ENCODE results near the gene CTTNBP2NL.
"Not testable (repeated sequence)": the region's sequence is repeated elsewhere in the genome, so short reads cannot be mapped to it uniquely, and the experiment has no call there.

Gene CTTNBP2NL

DNA sequence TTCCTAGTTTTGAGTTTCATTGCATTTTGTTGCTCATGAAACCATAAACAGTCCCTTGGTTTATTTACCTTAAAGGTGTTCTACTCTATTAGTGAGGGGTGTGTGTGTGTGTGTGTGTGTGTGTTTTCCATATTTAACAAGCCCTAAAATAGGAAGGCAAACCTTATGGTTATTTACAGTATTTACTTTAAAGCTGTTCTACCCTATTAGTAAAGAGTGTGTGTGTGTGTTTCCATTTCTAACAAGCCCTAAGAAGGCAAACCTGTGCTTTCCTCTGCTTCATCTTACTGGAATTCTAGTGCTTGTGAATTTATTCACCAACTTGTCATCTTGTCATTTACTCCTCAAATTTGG, 53.6 kb downstream of the CTTNBP2NL start:
- in situ Hi-C loops (cut with MboI; ENCODE audit: low pct_unique_long_range_greater_than_20kb, low sequenced_read_pairs): no loop called here
- DNase-seq: no peak

DNA sequence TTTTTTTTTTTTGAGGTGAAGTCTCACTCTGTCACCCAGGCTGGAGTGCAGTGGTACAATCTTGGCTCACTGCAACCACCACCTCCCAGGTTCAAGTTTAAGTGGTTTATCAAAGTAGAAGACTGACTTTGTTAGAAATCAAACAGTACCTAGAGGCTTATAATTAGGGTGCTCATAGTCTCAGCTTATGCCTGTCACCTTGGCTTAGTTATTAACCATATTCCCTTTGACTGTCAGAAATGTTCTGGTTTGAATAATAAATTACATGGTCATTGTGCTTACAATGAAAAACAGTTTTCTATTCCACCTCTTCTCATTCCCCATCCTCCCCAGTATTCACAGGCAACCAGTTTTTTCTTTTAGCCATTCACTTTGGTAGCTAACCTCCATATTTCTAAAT, 54.8 kb downstream of the CTTNBP2NL start:
- no peak for DNase-seq
- in situ Hi-C loops (cut with MboI; ENCODE audit: low pct_unique_long_range_greater_than_20kb, low sequenced_read_pairs): no loop called here

DNA sequence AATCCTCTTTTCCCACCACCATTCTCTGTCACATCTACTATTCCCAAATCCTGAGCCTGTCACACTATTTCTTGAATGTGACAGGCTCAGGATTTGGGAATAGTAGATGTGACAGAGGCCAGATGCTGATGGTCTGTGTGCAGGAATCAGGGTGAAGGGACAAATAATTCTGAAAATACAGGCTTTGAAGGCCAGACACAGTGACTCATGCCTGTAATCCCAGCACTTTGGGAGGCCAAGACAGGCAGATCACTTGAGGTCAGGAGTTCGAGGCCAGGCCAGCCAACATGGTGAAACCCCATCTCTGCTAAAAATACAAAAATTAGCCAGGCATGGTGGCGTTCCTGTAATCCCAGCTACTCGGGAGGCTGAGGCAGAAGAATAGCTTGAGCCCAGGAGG, 55.3 kb downstream of the CTTNBP2NL start:
- DNase-seq; in situ Hi-C loops (cut with MboI; ENCODE audit: low pct_unique_long_range_greater_than_20kb, low sequenced_read_pairs): not testable (repeated sequence)

DNA sequence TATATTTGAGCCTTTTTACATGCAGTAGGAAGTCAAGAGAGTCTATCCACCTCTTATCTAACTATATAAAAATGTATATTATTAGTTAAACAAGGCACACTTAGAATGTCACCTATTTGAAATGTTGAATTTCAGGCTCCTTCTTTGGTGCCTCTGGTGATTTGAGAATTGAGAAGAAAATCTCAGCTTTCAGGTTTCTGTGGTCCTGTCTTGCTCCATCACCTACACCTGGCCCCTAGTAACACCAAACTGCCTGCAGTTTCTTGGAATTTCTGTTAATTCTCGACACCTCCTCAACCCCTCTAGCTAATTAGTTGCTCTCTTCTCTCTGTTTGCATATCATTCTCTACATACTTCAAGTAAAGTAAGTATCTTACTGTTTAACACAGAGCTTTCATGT, 57.9 kb downstream of the CTTNBP2NL start:
- in situ Hi-C loops (cut with MboI; ENCODE audit: low pct_unique_long_range_greater_than_20kb, low sequenced_read_pairs): no loop called here
- no peak for DNase-seq

DNA sequence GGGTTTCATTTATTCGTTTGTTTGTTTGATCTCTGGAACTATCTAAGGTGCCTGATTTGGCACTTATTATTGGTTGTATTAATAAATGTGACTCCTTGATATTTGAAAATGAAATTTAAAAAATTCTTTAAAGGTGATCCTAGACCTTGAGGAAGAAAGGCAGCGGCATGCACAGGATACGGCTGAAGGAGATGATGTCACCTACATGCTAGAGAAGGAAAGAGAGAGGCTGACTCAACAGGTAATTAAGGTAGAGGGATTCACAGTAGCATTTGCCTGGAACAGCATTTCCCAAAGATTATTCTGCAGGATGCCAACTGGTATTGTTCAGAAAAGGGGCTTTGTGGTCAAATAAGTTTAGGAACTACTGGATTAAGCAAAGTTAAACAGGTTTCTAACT, 58.3 kb downstream of the CTTNBP2NL start:
- in situ Hi-C loops (cut with MboI; ENCODE audit: low pct_unique_long_range_greater_than_20kb, low sequenced_read_pairs): no loop called here
- DNase-seq: no peak

DNA sequence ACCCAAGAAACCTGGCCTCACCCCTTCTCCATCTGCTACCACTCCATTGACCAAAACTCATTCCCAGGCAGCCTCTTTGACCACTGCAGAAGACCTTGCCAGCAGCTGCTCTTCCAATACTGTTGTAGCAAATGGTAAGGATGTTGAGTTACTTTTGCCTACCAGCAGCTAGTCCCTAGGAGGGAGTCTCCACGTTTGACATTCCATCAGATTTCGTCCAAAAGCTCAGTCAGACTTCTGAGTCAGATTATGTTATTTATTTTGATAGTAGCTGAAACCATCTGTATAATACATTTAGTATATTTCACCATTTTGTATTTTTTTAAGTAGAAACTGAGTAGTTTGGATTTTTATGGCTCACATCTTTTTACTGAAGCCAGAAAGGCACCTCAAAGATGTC, 61.2 kb downstream of the CTTNBP2NL start:
- in situ Hi-C loops (cut with MboI; ENCODE audit: low pct_unique_long_range_greater_than_20kb, low sequenced_read_pairs): no loop called here

DNA sequence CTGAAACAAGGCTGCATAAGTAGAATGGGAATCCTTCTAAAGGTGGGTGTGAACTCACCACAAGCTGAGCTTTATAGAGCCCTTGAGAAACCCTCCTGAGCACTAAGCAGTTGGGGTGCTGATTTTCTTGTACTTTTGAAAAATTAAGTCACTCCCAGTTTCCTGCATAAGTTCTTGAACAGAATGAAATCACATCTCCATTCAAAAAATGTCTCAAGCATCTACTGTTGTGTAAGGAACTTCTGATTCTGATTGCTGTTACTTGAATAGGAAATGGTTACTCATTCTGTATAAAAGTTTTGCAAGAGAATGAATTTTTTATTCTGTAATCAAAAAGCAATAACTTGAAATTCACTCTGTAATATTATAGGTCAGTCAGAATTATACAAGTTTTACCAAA, 61.9 kb downstream of the CTTNBP2NL start:
- in situ Hi-C loops (cut with MboI; ENCODE audit: low pct_unique_long_range_greater_than_20kb, low sequenced_read_pairs): no loop called here
- DNase-seq: no peak

More for the DNA sequence above, 61.2 kb downstream of the CTTNBP2NL start:
- DNase-seq: no peak

DNA sequence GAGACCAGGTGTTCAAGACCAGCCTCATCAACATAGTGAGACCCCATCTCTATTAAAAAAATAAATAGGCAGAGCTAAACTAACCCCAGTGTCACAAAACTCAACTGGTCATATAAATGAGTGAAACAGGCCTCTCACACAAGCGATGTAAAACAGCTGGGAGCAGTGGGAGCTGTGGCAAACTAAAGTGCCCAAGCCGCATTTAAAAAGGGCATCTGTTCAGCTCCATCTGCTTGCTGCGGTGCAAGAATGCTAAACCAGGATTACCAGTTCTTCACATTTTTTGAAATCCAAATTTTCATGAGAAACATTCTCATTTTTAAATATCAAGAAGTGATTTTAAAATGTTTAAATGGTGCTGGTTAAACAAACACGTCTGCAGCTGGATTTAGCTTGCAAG, 62.7 kb downstream of the CTTNBP2NL start:
- no peak for DNase-seq
- in situ Hi-C loops (cut with MboI; ENCODE audit: low pct_unique_long_range_greater_than_20kb, low sequenced_read_pairs): no loop called here

DNA sequence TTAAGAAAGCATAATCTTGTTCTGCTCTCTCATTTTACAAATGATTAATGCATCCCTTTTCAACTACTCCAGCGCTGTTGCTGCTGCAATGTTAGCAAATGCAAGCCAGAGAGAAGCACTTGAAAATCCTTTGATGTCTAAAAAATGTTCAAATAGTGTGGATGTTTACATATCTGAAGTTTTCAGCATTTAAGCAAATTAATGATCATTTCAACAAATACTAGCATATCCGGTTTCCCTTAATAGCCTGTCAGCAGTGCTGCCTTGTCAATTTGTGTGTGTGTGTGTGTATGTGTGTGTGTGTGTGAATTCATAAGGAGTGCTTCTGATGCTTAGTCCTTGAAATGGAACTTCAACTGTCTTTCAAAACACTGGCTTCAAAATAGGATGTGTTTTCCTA, 64.6 kb downstream of the CTTNBP2NL start:
- in situ Hi-C loops (cut with MboI; ENCODE audit: low pct_unique_long_range_greater_than_20kb, low sequenced_read_pairs): no loop called here
- DNase-seq: no peak

DNA sequence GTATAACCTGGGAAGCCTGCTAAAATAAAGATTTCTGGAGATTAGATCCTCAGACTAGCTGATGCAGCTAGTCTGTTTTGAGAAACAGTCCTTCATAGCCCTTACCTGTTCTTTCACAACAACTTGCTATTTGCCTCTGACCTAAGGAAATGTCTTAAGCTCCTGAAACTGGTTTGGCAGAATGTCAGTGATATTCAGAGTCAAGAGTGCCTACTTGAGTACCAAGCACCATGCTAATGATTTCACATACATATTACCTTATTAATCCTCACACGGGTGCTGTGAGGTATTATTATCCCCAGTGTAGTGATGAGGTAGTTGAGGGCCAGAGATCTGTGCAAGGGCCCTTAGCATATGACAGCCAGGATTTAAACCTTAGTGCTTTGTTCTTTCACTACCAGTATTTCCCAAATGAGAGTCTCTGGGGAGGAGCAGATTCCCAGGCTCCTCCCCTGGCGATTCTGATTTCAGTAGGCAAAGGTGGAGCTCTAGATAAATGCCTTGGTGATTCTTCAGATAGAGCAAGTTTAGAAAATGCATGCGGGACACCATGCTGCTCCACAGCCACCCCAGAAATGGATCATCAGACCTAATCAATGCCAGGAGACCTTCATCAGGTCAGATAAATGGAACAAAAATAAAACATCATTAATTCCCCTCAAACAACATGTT, 65.3 kb downstream of the CTTNBP2NL start:
- in situ Hi-C loops (cut with MboI; ENCODE audit: low pct_unique_long_range_greater_than_20kb, low sequenced_read_pairs): no loop called here
- no peak for DNase-seq

DNA sequence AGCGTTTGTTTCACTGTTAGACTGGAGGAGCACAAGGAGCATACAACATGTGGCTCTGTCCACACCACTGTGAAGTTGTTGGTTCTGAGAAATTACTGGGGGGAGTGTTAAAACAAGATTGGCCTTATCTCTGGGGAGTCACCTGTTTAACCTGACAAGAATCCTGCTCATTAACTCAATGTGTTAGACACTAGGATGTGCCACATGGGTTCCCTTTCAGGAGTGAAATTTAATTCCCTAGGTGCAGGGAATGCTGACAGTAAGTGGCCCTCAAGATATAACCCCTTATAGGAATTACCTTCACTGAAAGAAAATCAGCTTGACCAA, 66.9 kb downstream of the CTTNBP2NL start:
- in situ Hi-C loops (cut with MboI; ENCODE audit: low pct_unique_long_range_greater_than_20kb, low sequenced_read_pairs): no loop called here

DNA sequence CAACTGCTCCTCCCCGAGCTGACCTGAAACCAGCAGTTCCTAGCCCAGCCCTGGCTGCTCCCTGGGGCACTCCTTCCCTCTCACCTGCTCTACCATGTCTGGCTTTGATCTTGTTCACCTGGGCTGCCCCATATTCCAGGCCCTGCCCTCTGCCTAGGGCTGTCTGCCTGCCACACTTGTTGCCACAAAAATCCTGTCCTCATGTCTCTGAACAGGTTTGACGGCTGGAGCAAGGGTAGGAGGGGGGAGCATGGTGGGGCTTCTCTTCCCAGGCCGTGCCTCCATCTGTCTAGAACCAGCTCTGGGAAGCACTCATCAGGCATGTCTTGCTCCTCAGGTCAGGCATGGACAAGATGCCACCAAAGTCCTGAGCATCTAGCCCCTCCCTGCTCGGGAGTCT, 68.5 kb downstream of the CTTNBP2NL start:
- in situ Hi-C loops (cut with MboI; ENCODE audit: low pct_unique_long_range_greater_than_20kb, low sequenced_read_pairs): no loop called here
- no peak for DNase-seq

More for the DNA sequence above, 66.9 kb downstream of the CTTNBP2NL start:
- no peak for DNase-seq

DNA sequence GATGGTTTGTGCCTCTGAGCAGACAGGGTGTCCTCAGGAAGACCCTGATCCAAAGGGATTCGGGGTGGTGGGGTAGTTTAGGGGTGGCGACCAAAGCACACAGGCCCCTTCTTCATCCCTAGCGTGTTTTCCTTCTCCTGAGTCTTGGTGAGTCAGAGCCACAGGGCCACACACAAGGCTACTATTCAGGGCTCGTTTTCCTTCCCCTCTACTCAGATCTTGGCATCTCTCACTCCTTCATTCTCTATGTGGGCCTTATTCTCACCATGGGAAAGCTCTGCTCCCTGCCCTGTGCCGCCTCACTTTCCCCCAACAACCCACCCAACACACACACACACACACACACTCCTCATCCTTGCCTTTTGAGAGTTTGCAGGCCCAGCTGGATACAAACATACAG, 69.1 kb downstream of the CTTNBP2NL start:
- no peak for DNase-seq
- in situ Hi-C loops (cut with MboI; ENCODE audit: low pct_unique_long_range_greater_than_20kb, low sequenced_read_pairs): no loop called here

DNA sequence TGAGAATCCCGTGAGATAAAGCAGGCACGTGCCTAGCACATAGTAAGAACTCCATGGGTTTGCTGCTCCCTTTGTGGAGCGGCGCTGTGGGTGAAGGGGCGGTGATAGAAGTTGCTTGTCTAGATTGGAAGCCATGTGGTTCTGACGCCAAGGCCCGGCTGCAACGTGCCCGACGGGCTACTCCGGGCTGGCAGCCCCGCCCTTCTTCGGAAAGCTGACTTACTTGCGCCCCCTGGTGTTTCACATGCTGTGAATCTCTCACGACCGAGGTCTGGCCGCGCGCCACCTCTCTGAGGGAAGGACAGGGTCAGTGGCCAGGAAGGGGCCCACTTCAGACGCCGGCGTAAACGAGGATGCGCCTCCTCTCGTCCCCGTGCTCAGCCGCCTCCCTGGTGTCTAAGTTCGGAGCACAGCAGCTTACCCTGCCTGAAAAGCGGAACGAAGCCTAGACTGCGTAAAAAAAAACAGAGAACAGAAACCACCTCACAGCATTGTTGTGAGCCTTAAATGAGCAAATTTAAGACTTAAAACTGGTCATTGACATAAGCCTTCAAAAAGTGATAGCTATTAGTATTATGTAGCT, 70.2 kb downstream of the CTTNBP2NL start:
- DNase-seq: peak; percentile 95
- in situ Hi-C loops (cut with MboI; ENCODE audit: low pct_unique_long_range_greater_than_20kb, low sequenced_read_pairs): no loop called here

DNA sequence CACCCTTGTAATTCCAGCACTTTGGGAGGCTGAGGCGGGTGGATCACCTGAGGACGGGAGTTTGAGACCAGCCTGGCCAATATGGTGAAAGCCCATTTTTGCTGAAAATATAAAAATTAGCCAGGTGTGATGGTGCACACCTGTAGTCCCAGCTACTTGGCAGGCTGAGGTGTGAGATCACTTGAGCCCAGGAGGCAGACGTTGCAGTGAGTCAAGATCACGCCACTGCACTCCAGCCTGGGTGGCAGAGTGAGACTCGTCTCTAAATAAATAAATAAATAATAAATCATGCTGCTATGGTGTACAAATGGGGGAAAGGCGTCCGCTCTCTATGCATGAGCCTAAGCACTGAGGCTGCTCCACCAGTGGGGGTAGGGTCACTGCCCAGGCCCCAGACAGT, 74.3 kb downstream of the CTTNBP2NL start:
- in situ Hi-C loops (cut with MboI; ENCODE audit: low pct_unique_long_range_greater_than_20kb, low sequenced_read_pairs); DNase-seq: not testable (repeated sequence)

DNA sequence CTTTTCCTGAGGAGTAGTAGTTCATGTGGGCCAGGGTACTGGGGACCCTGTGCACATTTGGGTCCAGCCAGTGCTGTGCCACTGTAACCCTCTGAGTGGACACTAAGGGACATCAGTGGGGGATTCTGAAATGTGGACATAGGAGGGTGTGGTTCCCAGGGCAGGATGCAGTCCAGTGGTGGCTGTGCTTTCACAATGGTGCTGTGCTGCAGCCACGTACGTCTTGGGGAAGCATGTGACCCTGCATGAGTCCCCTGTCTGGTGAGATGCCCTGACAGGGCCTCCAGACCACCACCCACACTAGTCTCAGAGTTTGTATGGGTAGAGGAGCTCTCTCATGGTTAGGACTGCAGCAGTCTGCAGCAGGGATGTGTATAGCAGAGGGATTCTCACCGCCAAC, 75.0 kb downstream of the CTTNBP2NL start:
- in situ Hi-C loops (cut with MboI; ENCODE audit: low pct_unique_long_range_greater_than_20kb, low sequenced_read_pairs): no loop called here

DNA sequence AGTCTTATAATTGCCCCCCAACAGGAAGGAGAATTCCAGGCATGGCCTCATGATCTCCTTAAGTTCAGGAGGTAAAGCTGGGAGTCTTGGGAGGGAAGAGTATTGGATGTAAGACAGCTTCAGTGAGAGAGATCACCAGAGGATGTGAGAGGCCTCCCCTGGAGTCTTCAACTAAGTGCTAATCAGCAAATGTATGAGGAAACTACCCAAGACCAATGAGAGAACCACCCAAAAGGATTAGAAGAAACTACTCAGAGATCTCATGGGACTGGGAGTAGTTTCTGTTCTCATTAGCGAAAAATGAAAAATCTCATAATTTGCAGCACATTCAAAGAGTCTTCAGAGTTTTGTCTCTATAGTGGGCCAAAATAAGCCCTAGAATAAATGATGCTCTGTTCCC, 76.1 kb downstream of the CTTNBP2NL start:
- in situ Hi-C loops (cut with MboI; ENCODE audit: low pct_unique_long_range_greater_than_20kb, low sequenced_read_pairs): no loop called here
- DNase-seq: no peak

More for the DNA sequence above, 75.0 kb downstream of the CTTNBP2NL start:
- DNase-seq: no peak

DNA sequence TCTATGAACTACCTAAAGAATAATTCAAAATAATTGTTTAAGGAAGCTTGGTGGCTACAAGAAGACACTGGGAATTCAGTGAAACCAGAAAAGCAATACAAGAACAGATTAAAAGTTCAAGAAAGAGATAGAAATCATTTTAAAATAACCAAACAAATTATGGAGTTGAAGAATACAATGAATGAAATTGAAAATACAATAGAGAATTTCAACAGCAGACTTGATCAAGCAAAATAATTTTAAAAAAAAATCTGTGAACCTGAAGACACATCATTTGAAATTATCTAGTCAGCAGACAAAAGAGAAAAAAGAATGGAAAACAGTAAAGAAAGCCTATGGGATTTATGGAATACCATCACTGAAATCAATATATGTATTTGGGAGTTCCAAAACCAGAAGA, 81.5 kb downstream of the CTTNBP2NL start:
- in situ Hi-C loops (cut with MboI; ENCODE audit: low pct_unique_long_range_greater_than_20kb, low sequenced_read_pairs): no loop called here
- no peak for DNase-seq

DNA sequence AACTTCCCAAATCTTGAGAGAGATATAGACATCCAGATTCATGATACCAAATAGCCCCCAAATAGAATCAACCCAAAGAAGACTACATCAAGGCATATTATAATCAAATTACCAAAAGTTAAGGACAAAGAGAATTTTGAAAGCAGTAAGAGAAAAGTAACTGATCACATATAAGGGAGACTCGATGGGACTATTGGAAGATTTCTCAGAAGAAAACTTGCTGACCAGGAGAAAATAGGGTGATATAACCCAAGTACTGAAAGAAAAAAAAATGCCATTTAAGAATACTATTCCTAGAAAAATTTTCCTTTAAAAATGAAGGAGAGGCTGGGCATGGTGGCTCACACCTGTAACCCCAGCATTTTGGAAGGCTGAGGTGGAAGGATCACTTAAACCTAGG, 82.3 kb downstream of the CTTNBP2NL start:
- no peak for DNase-seq
- in situ Hi-C loops (cut with MboI; ENCODE audit: low pct_unique_long_range_greater_than_20kb, low sequenced_read_pairs): no loop called here

DNA sequence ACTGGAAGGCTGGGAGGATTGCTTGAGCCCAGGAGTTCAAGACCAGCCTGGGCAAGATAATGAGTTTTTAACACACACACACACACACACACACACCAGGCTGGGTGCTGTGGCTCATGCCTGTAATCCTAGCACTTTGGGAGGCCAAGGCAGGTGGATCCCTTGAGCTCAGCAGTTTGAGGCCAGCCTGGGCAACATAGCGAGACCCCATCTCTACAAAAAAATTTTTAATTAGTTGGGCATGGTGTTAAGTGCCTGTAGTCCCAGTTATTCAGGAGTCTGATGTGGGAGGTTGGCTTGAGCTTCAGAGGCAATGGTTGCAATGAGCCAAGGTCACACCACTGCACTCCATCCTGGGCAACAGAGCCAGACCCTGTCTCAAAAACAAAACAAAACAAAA, 90.0 kb downstream of the CTTNBP2NL start:
- DNase-seq; in situ Hi-C loops (cut with MboI; ENCODE audit: low pct_unique_long_range_greater_than_20kb, low sequenced_read_pairs): not testable (repeated sequence)

DNA sequence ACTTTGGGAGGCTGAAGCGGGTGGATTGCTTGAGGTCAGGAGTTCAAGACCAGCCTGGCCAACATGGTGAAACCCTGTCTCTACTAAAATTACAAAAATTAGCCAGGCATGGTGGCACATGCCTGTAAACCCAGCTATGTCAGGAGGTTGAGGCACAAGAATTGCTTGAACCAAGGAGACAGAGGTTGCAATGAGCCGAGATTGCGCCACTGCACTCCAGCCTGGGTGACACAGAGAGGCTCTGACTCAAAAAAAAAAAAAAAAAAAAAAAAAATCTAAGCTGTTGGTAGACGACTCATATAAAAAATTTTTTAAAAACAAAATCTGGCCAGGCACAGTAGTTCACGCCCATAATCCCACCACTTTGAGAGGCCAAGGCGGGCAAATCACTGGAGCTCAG, 91.7 kb downstream of the CTTNBP2NL start:
- in situ Hi-C loops (cut with MboI; ENCODE audit: low pct_unique_long_range_greater_than_20kb, low sequenced_read_pairs); DNase-seq: not testable (repeated sequence)

Data from KBM-7 (cell line).